K562 (cell line): ENCODE results near the gene TFE3. TPM values are rescaled to one million over a fixed set of nuclear protein-coding genes. Genes with fewer than 3 reads are reported as not detected.

Source experiments
- CLOCK ChIP-seq: fragments of 250-450 bp; sonication (Bioruptor Pico); IDR thresholded peaks from 2 replicates; pipeline ENCODE4 v1.4.0; 2020; ENCODE audit warnings: mild to moderate bottlenecking, moderate library complexity, borderline replicate concordance
- E4F1 ChIP-seq: fragments of 250-450 bp; sonication (Bioruptor Pico); IDR thresholded peaks from 2 replicates; pipeline ENCODE4 v1.5.0; 2021; ENCODE audit warnings: mild to moderate bottlenecking, borderline replicate concordance
- GTF2A2 ChIP-seq: IDR thresholded peaks from 2 replicates; pipeline ENCODE4 v1.6.1; 2016; ENCODE audit warnings: mild to moderate bottlenecking, missing genetic modification characterization, missing compliant biosample characterization
- HSF4 ChIP-seq: fragments of 250-450 bp; sonication (Bioruptor Pico); IDR thresholded peaks from 2 replicates; pipeline ENCODE4 v2.1.2; 2022; ENCODE audit warnings: mild to moderate bottlenecking, moderate library complexity, borderline replicate concordance
- JUNB ChIP-seq: fragments of 450-650 bp; formaldehyde crosslinking; conservative IDR thresholded peaks from 2 replicates; pipeline ENCODE4 v1.4.0; 2020; ENCODE audit warnings: mild to moderate bottlenecking
- JUND ChIP-seq, 2 experiments: IDR thresholded peaks; 2 replicates in 1 of 2; 3 replicates in 1 of 2; pipeline ENCODE4 v1.6.1; 2011; ENCODE audit warnings: borderline replicate concordance in 2 of 2, low read depth in 2 of 2, low read length in 2 of 2, improper control_type of control experiment in 1 of 2, missing biosample characterization in 1 of 2, missing genetic modification characterization in 1 of 2, missing genetic modification reagents in 1 of 2
- MTA2 ChIP-seq: fragments of 450-650 bp; IDR thresholded peaks from 2 replicates; pipeline ENCODE4 v1.6.1; 2016; ENCODE audit warnings: low read depth
- NR0B1 ChIP-seq: fragments of 450-650 bp; IDR thresholded peaks from one replicate; pipeline ENCODE4 v1.6.1; 2018; ENCODE audit warnings: mild to moderate bottlenecking, moderate library complexity; ENCODE audit not compliant: partially characterized antibody
- STAG1 ChIP-seq: sonication (generic); formaldehyde crosslinking; IDR thresholded peaks from 2 replicates; pipeline ENCODE4 v1.5.0; 2020; ENCODE audit warnings: missing genetic modification reagents, borderline replicate concordance
- ZNF3 ChIP-seq: fragments of 250-450 bp; sonication (Bioruptor Pico); IDR thresholded peaks from 2 replicates; pipeline ENCODE4 v1.5.0; 2021; ENCODE audit warnings: mild to moderate bottlenecking, moderate library complexity
- polyA plus RNA-seq, 8 experiments: library from polyadenylated mRNA; depleted of rRNA in 4 of 8; stranded (reverse) in 5 of 8; unstranded in 3 of 8; fragments of >200 nt; fragmentation: Nextera tagmentation in 2 of 8; fragmentation: Illumina TruSeq in 1 of 8; extraction: Ambion mirVana in 2 of 8; extraction: Trizol in 1 of 8; gene quantifications; 2 replicates each; pipeline versions ENCODE4 v1.2.1 to v1.2.3, GENCODE V29; 2011 to 2014; ENCODE audit warnings: inconsistent platforms in 1 of 8, missing spikeins in 1 of 8
- total RNA-seq, 7 experiments: library from RNA; depleted of rRNA in 6 of 7; stranded (reverse); fragments of >200 nt in 6 of 7; fragmentation: Illumina TruSeq in 2 of 7; extraction: Trizol in 2 of 7; gene quantifications; 2 replicates each; pipeline versions ENCODE4 v1.2.1 to v1.2.3, GENCODE V29; 2011 to 2021; ENCODE audit warnings: low replicate concordance in 1 of 7

TFE3 gene
- total and polyA plus RNA-seq, 9 of the 15 experiments (the other 6 are each of a cell fraction or from before 2014, with no cell fraction given): 1.9 to 20.3 (median 11.9) TPM

GRCh38 chrX:49003696-49004095 is 39.5 kb downstream of the TFE3 start (continued):
- TF ChIP-seq CLOCK (CRISPR knock-in tag): no peak
- no peak for TF ChIP-seq JUND (IDR thresholded peaks at IDR 0.05; ENCODE audit: borderline replicate concordance, low read depth, low read length)
- TF ChIP-seq JUND (tag; IDR thresholded peaks at IDR 0.05; ENCODE audit: borderline replicate concordance, low read depth, low read length): no peak
- TF ChIP-seq JUNB (CRISPR knock-in tag): no peak
- TF ChIP-seq HSF4 (CRISPR knock-in tag): no peak
- no peak for TF ChIP-seq GTF2A2
- no peak for TF ChIP-seq E4F1 (CRISPR knock-in tag)
- TF ChIP-seq MTA2: no peak
- TF ChIP-seq STAG1 (CRISPR knock-in tag): no peak
- no peak for TF ChIP-seq ZNF3
- TF ChIP-seq NR0B1: no peak
- TF ChIP-seq, all 486 proteins: peak for 0
